HepG2 (cell line): ENCODE data around the gene ASXL3. TPM values are rescaled to one million over a fixed set of nuclear protein-coding genes. Genes with fewer than 3 reads are reported as not detected.
A peak's percentile ranks its signal among the peaks of the same experiment; 100 is the strongest.

Experiments used
- ATAC-seq: fragments of 200-7000 bp; cut with Tn5 transposase; 3 replicates; pipeline ENCODE4 v1.9.1; 2020; ENCODE audit warnings: mild to moderate bottlenecking, moderate library complexity
- BruUV-seq: library from RNA; stranded (reverse); fragments of 400-500 nt; replicated peaks from 2 replicates; lab custom pipeline; 2021; lab: Mats Ljungman, UMichigan
- CTCF ChIA-PET: fragments of 300-600 bp; formaldehyde crosslinking; extraction: SDS; loops from one replicate; lab custom pipeline; 2021; ENCODE audit warnings: low total read pairs, inconsistent platforms, low intra/inter-chr PET ratio; lab: Yijun Ruan, JAX
- POLR2A ChIA-PET: fragments of 350-600 bp; sonication (Branson Sonifier 250); formaldehyde crosslinking; loops from one replicate; lab custom pipeline; 2020; ENCODE audit warnings: antibody characterized with exemption, inconsistent platforms; lab: Yijun Ruan, JAX
- DNase-seq: peaks from one replicate; pipeline ENCODE4 v3.0.0-alpha.2; 2015; ENCODE audit warnings: low spot score
- FAIRE-seq: peaks from 3 replicates; lab custom pipeline; 2011; peaks lifted over from hg19 to GRCh38; lab: Jason Lieb, UNC
- H2AFZ ChIP-seq: one replicate; pipeline ENCODE4 v1.6.1; 2011; ENCODE audit warnings: low read length, inconsistent platforms
- H3K27ac ChIP-seq: fragments of 300-600 bp; 3 replicates; pipeline ENCODE4 v1.8.0; 2011; ENCODE audit warnings: mixed run types, mild to moderate bottlenecking, mixed read lengths, low read length, inconsistent platforms; ENCODE audit not compliant: insufficient read depth; ENCODE audit errors: extremely low read length
- H3K27me3 ChIP-seq, 2 experiments: fragments of 200-600 bp in 1 of 2; 2 replicates in 1 of 2; 3 replicates in 1 of 2; pipeline versions ENCODE4 v1.6.0 to v1.8.0; 2011; ENCODE audit warnings: low read length in 2 of 2, mild to moderate bottlenecking in 2 of 2, moderate library complexity in 2 of 2, inconsistent platforms in 1 of 2; ENCODE audit not compliant: insufficient read depth in 2 of 2, control insufficient read depth in 1 of 2
- H3K36me3 ChIP-seq, 2 experiments: fragments of 200-600 bp in 1 of 2; replicated peaks in 1 of 2; 2 replicates in 1 of 2; 3 replicates in 1 of 2; pipeline versions ENCODE4 v1.5.1 to v1.8.0; 2011; ENCODE audit warnings: low read length in 2 of 2, inconsistent platforms in 1 of 2; ENCODE audit not compliant: insufficient read depth in 2 of 2, control insufficient read depth in 1 of 2
- H3K4me1 ChIP-seq: 2 replicates; pipeline ENCODE4 v1.5.1; 2012; ENCODE audit warnings: low read length, inconsistent platforms; ENCODE audit not compliant: insufficient read depth
- H3K4me2 ChIP-seq: 2 replicates; pipeline ENCODE4 v1.6.0; 2011; ENCODE audit warnings: low read depth, low read length, inconsistent platforms
- H3K4me3 ChIP-seq, 3 experiments: fragments of 200-600 bp in 1 of 3; sonication (generic), shearing (Covaris generic) in 1 of 3; replicated peaks in 1 of 3; 2 replicates each; pipeline ENCODE4 v1.5.1; 2011 to 2016; ENCODE audit warnings: low read length in 3 of 3, inconsistent platforms in 2 of 3, low read depth in 2 of 3, mild to moderate bottlenecking in 2 of 3, control low read depth in 1 of 3, mixed read lengths in 1 of 3; ENCODE audit not compliant: insufficient read depth in 1 of 3
- H3K79me2 ChIP-seq: one replicate; pipeline ENCODE4 v1.6.1; 2011; ENCODE audit warnings: low read length, inconsistent platforms; ENCODE audit not compliant: insufficient read depth
- H3K9ac ChIP-seq: 2 replicates; pipeline ENCODE4 v1.6.0; 2011; ENCODE audit warnings: mild to moderate bottlenecking, low read depth, low read length, inconsistent platforms; ENCODE audit not compliant: insufficient read depth
- H3K9me3 ChIP-seq: 2 replicates; pipeline ENCODE4 v1.5.1; 2012; ENCODE audit warnings: mild to moderate bottlenecking, low read length
- H4K20me1 ChIP-seq: 2 replicates; pipeline ENCODE4 v1.6.0; 2011; ENCODE audit warnings: inconsistent platforms, mild to moderate bottlenecking, low read length, moderate library complexity; ENCODE audit not compliant: insufficient read depth
- AGO1 ChIP-seq: fragments of 200-400 bp; formaldehyde crosslinking; IDR thresholded peaks from 2 replicates; pipeline ENCODE4 v1.6.1; 2017; ENCODE audit warnings: mild to moderate bottlenecking, low read depth, low read length, moderate library complexity; ENCODE audit not compliant: poor library complexity, severe bottlenecking
- CHD2 ChIP-seq: IDR thresholded peaks from 2 replicates; pipeline ENCODE4 v1.6.1; 2011; ENCODE audit warnings: low read depth, low read length, improper control_type of control experiment
- ERF ChIP-seq: IDR thresholded peaks from 2 replicates; pipeline ENCODE4 v1.6.1; 2018; ENCODE audit warnings: missing biosample characterization, missing genetic modification reagents
- FOXM1 ChIP-seq: sonication (generic); formaldehyde crosslinking; IDR thresholded peaks from 2 replicates; pipeline ENCODE4 v1.5.0; 2020; ENCODE audit warnings: missing genetic modification reagents
- HOMEZ ChIP-seq: IDR thresholded peaks from 2 replicates; pipeline ENCODE4 v1.6.1; 2016; ENCODE audit warnings: low read depth
- KLF12 ChIP-seq: sonication (generic); formaldehyde crosslinking; IDR thresholded peaks from 2 replicates; pipeline ENCODE4 v1.4.0; 2020; ENCODE audit warnings: missing genetic modification reagents, borderline replicate concordance
- MIER2 ChIP-seq: IDR thresholded peaks from 2 replicates; pipeline ENCODE4 v1.6.1; 2016; ENCODE audit warnings: missing biosample characterization, missing genetic modification reagents
- NFYC ChIP-seq: IDR thresholded peaks from 2 replicates; pipeline ENCODE4 v1.6.1; 2016; ENCODE audit warnings: missing genetic modification reagents, missing compliant biosample characterization
- PCBP2 ChIP-seq: fragments of 200-400 bp; formaldehyde crosslinking; optimal IDR thresholded peaks from 2 replicates; pipeline ENCODE3; 2018; ENCODE audit warnings: low read length, low read depth; ENCODE audit not compliant: poor library complexity, severe bottlenecking
- SIN3B ChIP-seq: fragments of 150-350 bp; IDR thresholded peaks from 2 replicates; pipeline ENCODE4 v1.6.1; 2014; ENCODE audit warnings: low read length
- SMARCC2 ChIP-seq: fragments of 450-650 bp; IDR thresholded peaks from 2 replicates; pipeline ENCODE4 v1.6.1; 2017; ENCODE audit warnings: antibody characterized with exemption, mild to moderate bottlenecking
- SP4 ChIP-seq: sonication (generic); formaldehyde crosslinking; IDR thresholded peaks from 2 replicates; pipeline ENCODE4 v1.8.1; 2023; ENCODE audit warnings: mild to moderate bottlenecking, missing genetic modification reagents
- SRSF4 ChIP-seq: fragments of 200-400 bp; formaldehyde crosslinking; IDR thresholded peaks from one replicate; pipeline ENCODE4 v1.6.1; 2018; ENCODE audit warnings: mild to moderate bottlenecking, low read depth, low read length, moderate library complexity; ENCODE audit not compliant: poor library complexity, severe bottlenecking
- ZFP62 ChIP-seq: sonication (generic); formaldehyde crosslinking; IDR thresholded peaks from 2 replicates; pipeline ENCODE4 v1.4.0; 2020; ENCODE audit warnings: missing genetic modification reagents
- ZNF468 ChIP-seq: sonication (generic); formaldehyde crosslinking; IDR thresholded peaks from 2 replicates; pipeline ENCODE4 v1.8.0; 2022; ENCODE audit warnings: mild to moderate bottlenecking, moderate library complexity, missing genetic modification reagents
- ZNF501 ChIP-seq: sonication (generic); formaldehyde crosslinking; IDR thresholded peaks from 2 replicates; pipeline ENCODE4 v1.5.1; 2020; ENCODE audit warnings: mild to moderate bottlenecking, moderate library complexity, missing genetic modification reagents
- ZNF790 ChIP-seq: sonication (generic); formaldehyde crosslinking; IDR thresholded peaks from 2 replicates; pipeline ENCODE4 v1.8.0; 2022; ENCODE audit warnings: missing genetic modification reagents, mild to moderate bottlenecking, borderline replicate concordance
- ZNF850 ChIP-seq: sonication (generic); formaldehyde crosslinking; conservative IDR thresholded peaks from 2 replicates; pipeline ENCODE4 v1.9.0; 2021; ENCODE audit warnings: mild to moderate bottlenecking, missing genetic modification reagents
- in situ Hi-C: cut with HindIII; loops from 2 replicates; pipeline ENCODE4 v1.10.0; 2017; ENCODE audit warnings: low pct_unique_long_range_greater_than_20kb; ENCODE audit not compliant: extremely low pct_ligation_motif_present
- intact Hi-C: fragments of 100-400 bp; cut with micrococcal nuclease; formaldehyde crosslinking; loops from one replicate; pipeline ENCODE4 v1.10.0; 2022; ENCODE audit not compliant: unreplicated experiment
- polyA plus RNA-seq, 8 experiments: library from polyadenylated mRNA; depleted of rRNA in 3 of 8; stranded (reverse) in 7 of 8; unstranded in 1 of 8; fragments of >200 nt; fragmentation: Illumina TruSeq in 4 of 8; extraction: Trizol in 4 of 8; gene quantifications; 2 replicates each; pipeline versions ENCODE4 v1.2.1 to v1.2.3, GENCODE V29; 2011 to 2016; ENCODE audit warnings: low read depth in 4 of 8, missing spikeins in 1 of 8, mixed read lengths in 1 of 8; ENCODE audit not compliant: insufficient read depth in 1 of 8
- total RNA-seq, 5 experiments: library from RNA; depleted of rRNA; stranded (reverse); fragments of >200 nt; fragmentation: Illumina TruSeq; extraction: Trizol; gene quantifications; 2 replicates each; pipeline ENCODE4 v1.2.3, GENCODE V29; 2016; ENCODE audit warnings: low read depth in 1 of 5
- TF ChIP-seq, protein P1 (sequence below): sonication (generic); IDR thresholded peaks from 2 replicates; pipeline ENCODE4 v1.6.1; 2016; ENCODE audit warnings: low read depth, borderline replicate concordance
- TF ChIP-seq, protein P2 (sequence below): sonication (generic); formaldehyde crosslinking; IDR thresholded peaks from 2 replicates; pipeline ENCODE4 v1.4.0; 2020; ENCODE audit warnings: missing genetic modification reagents

The ASXL3 gene
- total and polyA plus RNA-seq, 2 of the 13 experiments (the other 11 are each of a cell fraction or from before 2014, with no cell fraction given) = not detected

DNA sequence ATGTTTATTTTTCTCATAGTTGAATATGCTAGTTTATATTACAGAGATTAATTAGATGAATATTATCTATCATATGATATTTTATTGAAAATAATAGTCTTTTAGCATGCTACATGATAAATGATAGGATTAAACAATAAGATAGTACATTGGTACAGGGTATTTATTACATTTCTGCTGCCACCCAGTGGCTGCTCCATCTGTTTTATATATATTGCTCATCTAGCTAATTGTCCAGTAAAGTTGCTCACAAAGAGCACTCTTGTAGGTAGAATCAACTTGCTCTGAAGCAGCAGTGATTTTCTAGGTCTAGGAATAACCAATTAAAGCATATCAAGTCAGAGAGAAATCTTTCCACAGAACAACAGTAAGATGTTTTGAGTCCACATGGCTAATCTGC lies 183.3 kb downstream of the ASXL3 start:
- no peaks in the 10 kb centered on the region for H3K27me3 ChIP-seq
- no peak overlapping the region for H3K9ac ChIP-seq
- no peak overlapping the region for H3K4me3 ChIP-seq
- ATAC-seq (0 out of 3 replicates have a peak, but pooled peaks have one; percentile 36), DNase-seq (no peak), FAIRE-seq (no peak)
- H3K36me3 ChIP-seq = no peaks in the 10 kb centered on the region
- H3K9me3 ChIP-seq = no peaks in the 10 kb centered on the region
- intact Hi-C loops (no loop called here), in situ Hi-C loops (loop anchor here (25.0 kb wide), 1 partner anchor 524 kb away; no protein-coding TSS in a partner anchor)
- no peaks in the 10 kb centered on the region for H4K20me1 ChIP-seq
- POLR2A ChIA-PET = no interaction called here
- H3K27ac ChIP-seq = no peak overlapping the region
- H3K4me1 ChIP-seq = no peaks in the 10 kb centered on the region
- no peak overlapping the region for H2AFZ ChIP-seq
- H3K79me2 ChIP-seq = no peaks in the 10 kb centered on the region
- H3K4me2 ChIP-seq = no peak overlapping the region
- BruUV-seq = no TSS peak
- CTCF ChIA-PET = interaction anchor here (1.0 to 1.8 kb wide), 2 partner anchors 10 to 529 kb away, joined by 3 to 9 read pairs; no protein-coding TSS in a partner anchor
- TF ChIP-seq AGO1 (no peak), PCBP2 (no peak), SP4 (CRISPR knock-in tag) (no peak), CHD2 (no peak), SMARCC2 (no peak), HOMEZ (no peak), SIN3B (no peak), SRSF4 (no peak), FOXM1 (CRISPR knock-in tag) (no peak), KLF12 (CRISPR knock-in tag) (no peak), NFYC (CRISPR knock-in tag) (no peak), ZNF501 (CRISPR knock-in tag) (no peak), ZNF468 (CRISPR knock-in tag) (no peak), ZFP62 (CRISPR knock-in tag) (no peak), MIER2 (CRISPR knock-in tag) (no peak), ZNF850 (CRISPR knock-in tag) (no peak), ZNF790 (CRISPR knock-in tag) (no peak), ERF (no peak)
- TF ChIP-seq, protein P1, sequence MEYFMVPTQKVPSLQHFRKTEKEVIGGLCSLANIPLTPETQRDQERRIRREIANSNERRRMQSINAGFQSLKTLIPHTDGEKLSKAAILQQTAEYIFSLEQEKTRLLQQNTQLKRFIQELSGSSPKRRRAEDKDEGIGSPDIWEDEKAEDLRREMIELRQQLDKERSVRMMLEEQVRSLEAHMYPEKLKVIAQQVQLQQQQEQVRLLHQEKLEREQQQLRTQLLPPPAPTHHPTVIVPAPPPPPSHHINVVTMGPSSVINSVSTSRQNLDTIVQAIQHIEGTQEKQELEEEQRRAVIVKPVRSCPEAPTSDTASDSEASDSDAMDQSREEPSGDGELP = no peak
- TF ChIP-seq, protein P2, sequence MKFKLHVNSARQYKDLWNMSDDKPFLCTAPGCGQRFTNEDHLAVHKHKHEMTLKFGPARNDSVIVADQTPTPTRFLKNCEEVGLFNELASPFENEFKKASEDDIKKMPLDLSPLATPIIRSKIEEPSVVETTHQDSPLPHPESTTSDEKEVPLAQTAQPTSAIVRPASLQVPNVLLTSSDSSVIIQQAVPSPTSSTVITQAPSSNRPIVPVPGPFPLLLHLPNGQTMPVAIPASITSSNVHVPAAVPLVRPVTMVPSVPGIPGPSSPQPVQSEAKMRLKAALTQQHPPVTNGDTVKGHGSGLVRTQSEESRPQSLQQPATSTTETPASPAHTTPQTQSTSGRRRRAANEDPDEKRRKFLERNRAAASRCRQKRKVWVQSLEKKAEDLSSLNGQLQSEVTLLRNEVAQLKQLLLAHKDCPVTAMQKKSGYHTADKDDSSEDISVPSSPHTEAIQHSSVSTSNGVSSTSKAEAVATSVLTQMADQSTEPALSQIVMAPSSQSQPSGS (CRISPR knock-in tag) = no peak
